GM18520 (cell line): ENCODE data around the gene DHRS7B.
"Not testable (repeated sequence)": the region's sequence is repeated elsewhere in the genome, so short reads cannot be mapped to it uniquely, and the experiment has no call there.

Experiments
- ATAC-seq: cut with Tn5 transposase; IDR thresholded peaks from one replicate; pipeline ENCODE4 v1.9.1; 2021; ENCODE audit not compliant: unreplicated experiment

DHRS7B gene

GRCh38 chr17:21107067-21107650 is 19.6 kb upstream of the DHRS7B start:
- not testable (repeated sequence) for ATAC-seq

- no peak for ATAC-seq
Measured at GRCh38 chr17:21108651-21109050, 18.1 kb upstream of the DHRS7B start.

GRCh38 chr17:21113049-21113690 is 13.6 kb upstream of the DHRS7B start:
- ATAC-seq, result no peak

- no peak for ATAC-seq
Measured at GRCh38 chr17:21113716-21114115, 13.0 kb upstream of the DHRS7B start.

- not testable (repeated sequence) for ATAC-seq
Measured at GRCh38 chr17:21114791-21115190, 12.0 kb upstream of the DHRS7B start.

- ATAC-seq, result no peak
Measured at GRCh38 chr17:21119247-21119918, 7.4 kb upstream of the DHRS7B start.

GRCh38 chr17:21119919-21120249 is 6.9 kb upstream of the DHRS7B start:
- no peak for ATAC-seq

- no peak for ATAC-seq
Measured at GRCh38 chr17:21124086-21124485, 2.7 kb upstream of the DHRS7B start.

GRCh38 chr17:21124517-21124916 is 2.2 kb upstream of the DHRS7B start:
- not testable (repeated sequence) for ATAC-seq

GRCh38 chr17:21125862-21126261 is 902 bp upstream of the DHRS7B start:
- no peak for ATAC-seq

- ATAC-seq, result no peak
Measured at GRCh38 chr17:21127509-21128077, 829 bp downstream of the DHRS7B start.

GRCh38 chr17:21129023-21129681 is 2.4 kb downstream of the DHRS7B start:
- no peak for ATAC-seq

- ATAC-seq, result no peak
Measured at GRCh38 chr17:21131137-21131536, 4.4 kb downstream of the DHRS7B start.

GRCh38 chr17:21132428-21132827 is 5.7 kb downstream of the DHRS7B start:
- ATAC-seq, result no peak

- ATAC-seq, result no peak
Measured at GRCh38 chr17:21134559-21134958, 7.8 kb downstream of the DHRS7B start.

- no peak for ATAC-seq
Measured at GRCh38 chr17:21140911-21141310, 14.1 kb downstream of the DHRS7B start.

- ATAC-seq, result no peak
Measured at GRCh38 chr17:21141331-21141730, 14.6 kb downstream of the DHRS7B start.

GRCh38 chr17:21142065-21142464 is 15.3 kb downstream of the DHRS7B start:
- ATAC-seq, result not testable (repeated sequence)

GRCh38 chr17:21143695-21144094 is 16.9 kb downstream of the DHRS7B start:
- no peak for ATAC-seq

- not testable (repeated sequence) for ATAC-seq
Measured at GRCh38 chr17:21144299-21144698, 17.5 kb downstream of the DHRS7B start.

- no peak for ATAC-seq
Measured at GRCh38 chr17:21146362-21147015, 19.7 kb downstream of the DHRS7B start.
